Activated naive CD8-positive, alpha-beta T cell treated with anti-CD3 and anti-CD28 coated beads, Interleukin-2, amount 50 U/mL, for 24 hours (primary cell): ENCODE data around the gene BCAN.
"Not testable (repeated sequence)": the region's sequence is repeated elsewhere in the genome, so short reads cannot be mapped to it uniquely, and the experiment has no call there.

Source experiments
- ATAC-seq: fragments of 150-1000 bp; cut with Tn5 transposase; one replicate; pipeline ENCODE4 v1.10.0; 2021
- DNase-seq: peaks from one replicate; pipeline ENCODE4 v3.0.0; 2021
- H3K27ac Mint-ChIP-seq: one replicate; pipeline ENCODE4 v1.8.0; 2021; ENCODE audit warnings: mild to moderate bottlenecking, mixed read lengths
- H3K27me3 Mint-ChIP-seq: one replicate; pipeline ENCODE4 v1.8.0; 2021; ENCODE audit warnings: mixed read lengths
- H3K36me3 Mint-ChIP-seq: one replicate; pipeline ENCODE4 v1.8.0; 2021; ENCODE audit warnings: low read depth, mixed read lengths
- H3K4me1 Mint-ChIP-seq: one replicate; pipeline ENCODE4 v1.8.0; 2021; ENCODE audit warnings: mixed read lengths
- H3K4me3 Mint-ChIP-seq: one replicate; pipeline ENCODE4 v1.8.0; 2021; ENCODE audit warnings: mild to moderate bottlenecking, moderate library complexity, mixed read lengths
- H3K9me3 Mint-ChIP-seq: one replicate; pipeline ENCODE4 v1.8.0; 2021; ENCODE audit warnings: mixed read lengths

Gene BCAN

DNA sequence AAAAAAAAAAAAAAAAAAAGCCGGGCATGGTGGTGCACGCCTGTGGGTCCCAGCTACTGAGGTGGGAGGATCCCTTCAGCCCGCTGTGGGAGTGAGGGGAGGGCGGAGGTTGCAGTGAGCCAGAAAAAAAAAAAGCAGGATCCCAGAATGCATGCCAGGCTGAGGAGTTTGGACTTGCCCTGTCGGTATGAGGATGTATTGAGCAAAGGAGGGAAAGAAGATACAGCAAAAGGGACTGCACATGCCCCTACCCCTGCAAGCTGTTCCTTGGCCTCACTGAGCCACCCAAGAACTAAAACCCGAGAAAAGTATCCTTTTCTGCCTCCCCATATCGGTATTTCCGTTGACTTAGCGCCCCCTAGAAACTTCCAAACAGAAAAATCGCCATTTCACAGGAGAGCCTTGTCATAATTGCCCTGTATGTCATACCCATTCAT, 39.3 kb upstream of the BCAN start:
- ATAC-seq (no peak), DNase-seq (peak; percentile 28)
- Mint-ChIP-seq H3K27ac (peak overlapping the region; percentile 74), H3K36me3 (peaks cover 33% of the 10 kb centered on the region), H3K27me3 (peaks cover 2% of the 10 kb centered on the region), H3K9me3 (no peaks in the 10 kb centered on the region), H3K4me1 (peaks cover 46% of the 10 kb centered on the region), H3K4me3 (peak overlapping the region; percentile 100)

- DNase-seq, H3K27ac Mint-ChIP-seq, H3K9me3 Mint-ChIP-seq, H3K4me3 Mint-ChIP-seq, H3K36me3 Mint-ChIP-seq, H3K27me3 Mint-ChIP-seq, ATAC-seq: not testable (repeated sequence)
- peaks cover 18% of the 10 kb centered on the region for H3K4me1 Mint-ChIP-seq
Measured at GRCh38 chr1:156607344-156607743, 34.6 kb upstream of the BCAN start.

GRCh38 chr1:156608036-156608674, 33.8 kb upstream of the BCAN start:
- Mint-ChIP-seq H3K4me3 (no peak overlapping the region), H3K9me3 (no peaks in the 10 kb centered on the region), H3K27ac (no peak overlapping the region), H3K4me1 (peaks cover 12% of the 10 kb centered on the region), H3K27me3 (peaks cover 14% of the 10 kb centered on the region), H3K36me3 (no peaks in the 10 kb centered on the region)
- DNase-seq (peak; percentile 57), ATAC-seq (peak; percentile 97)

DNA sequence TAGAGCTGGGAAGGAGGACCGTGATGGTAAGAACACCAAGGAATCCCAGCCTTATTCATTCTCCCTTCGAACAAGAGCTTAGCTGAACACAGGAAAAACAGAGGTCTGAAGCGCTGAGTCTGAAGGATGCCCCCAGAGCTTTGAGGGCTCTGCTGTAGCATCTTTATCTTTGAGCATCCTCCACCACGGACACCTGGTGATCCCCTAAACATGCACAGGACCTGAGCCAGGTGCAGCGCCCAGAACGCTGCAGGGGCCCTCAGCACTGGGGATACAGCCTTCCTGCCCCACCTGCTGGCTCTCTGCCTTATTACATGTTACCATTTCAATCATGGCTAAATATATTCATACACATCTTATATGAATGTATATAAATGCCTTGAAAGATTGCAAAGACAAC, 32.9 kb upstream of the BCAN start:
- peak; percentile 63 for DNase-seq
- Mint-ChIP-seq H3K27me3 (peaks cover 16% of the 10 kb centered on the region), H3K9me3 (no peaks in the 10 kb centered on the region), H3K27ac (no peak overlapping the region), H3K4me3 (no peak overlapping the region), H3K36me3 (no peaks in the 10 kb centered on the region), H3K4me1 (peaks cover 12% of the 10 kb centered on the region)
- peak; percentile 69 for ATAC-seq

- peaks cover 12% of the 10 kb centered on the region for H3K4me1 Mint-ChIP-seq
- not testable (repeated sequence) for H3K27ac Mint-ChIP-seq, H3K4me3 Mint-ChIP-seq, H3K9me3 Mint-ChIP-seq, ATAC-seq, H3K36me3 Mint-ChIP-seq, DNase-seq
- peaks cover 18% of the 10 kb centered on the region for H3K27me3 Mint-ChIP-seq
Measured at GRCh38 chr1:156610072-156610471, 31.8 kb upstream of the BCAN start.

- no peak for ATAC-seq
- H3K4me1 Mint-ChIP-seq, result peaks cover 9% of the 10 kb centered on the region
- H3K27ac Mint-ChIP-seq, result no peak overlapping the region
- peaks cover 32% of the 10 kb centered on the region for H3K27me3 Mint-ChIP-seq
- H3K9me3 Mint-ChIP-seq, result no peaks in the 10 kb centered on the region
- H3K36me3 Mint-ChIP-seq, result no peaks in the 10 kb centered on the region
- no peak overlapping the region for H3K4me3 Mint-ChIP-seq
- DNase-seq, result no peak
Measured at GRCh38 chr1:156612666-156613065, 29.3 kb upstream of the BCAN start.

DNA sequence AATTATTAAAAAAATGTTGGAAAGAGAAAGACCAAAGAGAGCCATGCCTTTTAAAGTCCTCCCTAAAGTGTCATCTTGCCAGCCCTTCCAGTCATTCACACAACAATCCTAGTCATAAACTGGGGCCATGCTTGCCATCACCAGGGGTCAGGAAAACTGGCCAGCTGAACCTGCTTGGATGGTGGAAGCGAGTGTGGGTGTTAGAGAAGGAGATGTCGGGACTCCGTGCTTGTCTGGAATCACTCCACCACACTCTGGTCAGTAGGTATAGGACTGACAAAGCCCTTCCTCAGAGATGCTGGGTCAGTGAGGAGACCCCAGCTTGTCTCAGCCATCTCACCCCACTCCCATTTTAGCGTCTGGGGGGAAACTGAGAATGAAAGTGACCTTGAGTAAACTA, 26.0 kb upstream of the BCAN start:
- Mint-ChIP-seq H3K9me3 (no peaks in the 10 kb centered on the region), H3K4me1 (no peaks in the 10 kb centered on the region), H3K36me3 (no peaks in the 10 kb centered on the region), H3K27me3 (peaks cover 56% of the 10 kb centered on the region), H3K27ac (no peak overlapping the region), H3K4me3 (no peak overlapping the region)
- ATAC-seq (no peak), DNase-seq (no peak)

GRCh38 chr1:156616463-156616862, 25.5 kb upstream of the BCAN start:
- DNase-seq, result no peak

GRCh38 chr1:156618853-156619581, 22.9 kb upstream of the BCAN start, which contains the start of gene HAPLN2:
Gene HAPLN2 (plus strand): TSS chr1:156619415. CDS start chr1:156623491, 4,076 bp downstream.
- no peaks in the 10 kb centered on the region for H3K36me3 Mint-ChIP-seq
- H3K27me3 Mint-ChIP-seq, result peaks cover 71% of the 10 kb centered on the region
- ATAC-seq, result no peak
- H3K4me3 Mint-ChIP-seq, result no peak within 1 kb of the TSS
- no peaks in the 10 kb centered on the region for H3K4me1 Mint-ChIP-seq
- peak; percentile 23 for DNase-seq
- H3K9me3 Mint-ChIP-seq, result no peaks in the 10 kb centered on the region
- no peak within 1 kb of the TSS for H3K27ac Mint-ChIP-seq

More at GRCh38 chr1:156616463-156616862, 25.5 kb upstream of the BCAN start:
- Mint-ChIP-seq H3K4me3 (no peak overlapping the region), H3K9me3 (no peaks in the 10 kb centered on the region), H3K27ac (no peak overlapping the region), H3K27me3 (peaks cover 59% of the 10 kb centered on the region), H3K4me1 (no peaks in the 10 kb centered on the region), H3K36me3 (no peaks in the 10 kb centered on the region)
- ATAC-seq, result no peak

- Mint-ChIP-seq H3K27ac (no peak overlapping the region), H3K4me3 (no peak overlapping the region), H3K4me1 (no peaks in the 10 kb centered on the region), H3K27me3 (peaks cover 73% of the 10 kb centered on the region), H3K9me3 (no peaks in the 10 kb centered on the region), H3K36me3 (no peaks in the 10 kb centered on the region)
- ATAC-seq (no peak), DNase-seq (no peak)
Measured at GRCh38 chr1:156619582-156619955, 22.3 kb upstream of the BCAN start.

DNA sequence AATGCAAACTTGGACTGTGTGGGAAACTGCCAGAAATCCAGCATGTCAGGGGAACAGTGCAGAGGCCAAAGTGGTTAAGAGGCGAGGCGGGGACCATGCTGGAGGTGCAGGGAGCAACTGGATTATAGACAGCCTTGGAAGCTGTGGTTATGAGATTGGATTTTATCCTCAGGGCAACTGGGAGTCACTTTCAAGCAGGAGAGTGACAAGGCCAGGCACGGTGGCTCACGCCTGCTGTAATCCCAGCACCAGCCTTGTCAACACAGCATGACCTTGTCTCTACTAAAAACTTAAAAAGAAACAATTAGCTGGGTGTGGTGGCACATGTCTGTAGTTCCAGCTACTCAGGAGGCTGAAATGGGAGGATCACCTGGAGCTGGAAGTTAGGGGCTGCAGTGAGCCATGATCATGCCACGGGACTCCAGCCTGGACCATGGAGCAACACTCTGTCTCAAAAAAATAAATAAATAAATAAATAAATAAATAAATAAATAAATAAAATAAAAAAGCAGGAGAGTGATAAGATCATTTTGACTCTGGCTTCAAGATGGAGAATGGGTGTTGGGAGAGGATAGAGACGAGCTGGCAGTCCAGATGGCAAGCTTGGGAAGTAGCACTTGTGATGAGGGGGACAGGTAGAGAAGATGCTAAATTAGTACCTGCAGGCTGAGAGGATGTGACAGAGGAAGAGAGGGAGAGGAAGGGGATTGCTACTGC, 19.2 kb upstream of the BCAN start:
- Mint-ChIP-seq H3K27me3 (peaks cover 78% of the 10 kb centered on the region), H3K9me3 (no peaks in the 10 kb centered on the region), H3K4me1 (peaks cover 5% of the 10 kb centered on the region), H3K36me3 (no peaks in the 10 kb centered on the region), H3K27ac (no peak overlapping the region), H3K4me3 (no peak overlapping the region)
- ATAC-seq (no peak), DNase-seq (no peak)

- Mint-ChIP-seq H3K27me3 (peaks cover 72% of the 10 kb centered on the region), H3K4me1 (peaks cover 5% of the 10 kb centered on the region), H3K9me3 (no peaks in the 10 kb centered on the region), H3K36me3 (no peaks in the 10 kb centered on the region), H3K27ac (no peak overlapping the region), H3K4me3 (peak overlapping the region; percentile 11)
- ATAC-seq, result peak; percentile 76
- peak; percentile 59 for DNase-seq
Measured at GRCh38 chr1:156623946-156624813, 17.7 kb upstream of the BCAN start.

GRCh38 chr1:156624814-156625435, 17.0 kb upstream of the BCAN start:
- H3K4me3 Mint-ChIP-seq, result no peak overlapping the region
- H3K4me1 Mint-ChIP-seq, result peaks cover 5% of the 10 kb centered on the region
- H3K36me3 Mint-ChIP-seq, result no peaks in the 10 kb centered on the region
- H3K9me3 Mint-ChIP-seq, result no peaks in the 10 kb centered on the region
- no peak for ATAC-seq
- H3K27ac Mint-ChIP-seq, result no peak overlapping the region
- no peak for DNase-seq
- peaks cover 71% of the 10 kb centered on the region for H3K27me3 Mint-ChIP-seq
